Transverse colon (tissue), 4 donors: ENCODE results near the gene FBH1.

ENCODE experiments used
- CTCF ChIP-seq, 5 experiments: fragments of 200-600 bp in 3 of 5; fragments of 450-650 bp in 2 of 5; sonication (generic) in 3 of 5; IDR thresholded peaks; 1 replicate in 2 of 5; 2 replicates in 3 of 5; pipeline ENCODE4 v1.5.1; 2016 to 2017; ENCODE audit warnings: antibody characterized with exemption in 5 of 5, inconsistent platforms in 3 of 5, mild to moderate bottlenecking in 2 of 5, moderate library complexity in 1 of 5
- POLR2AphosphoS5 ChIP-seq, 3 donors: sonication (generic); formaldehyde crosslinking; IDR thresholded peaks; one replicate each; pipeline ENCODE4 v1.6.1; 2016; ENCODE audit warnings: antibody characterized with exemption in 3 of 3

- TF ChIP-seq CTCF (IDR thresholded peaks at IDR 0.05), result no peak
- no peak for TF ChIP-seq POLR2AphosphoS5 (IDR thresholded peaks at IDR 0.05)
Observed at GRCh38 chr10:5895365-5895764, 5.3 kb downstream of the FBH1 start.
